ENCODE data around the gene MYZAP.
"Not testable (repeated sequence)": the region's sequence is repeated elsewhere in the genome, so short reads cannot be mapped to it uniquely, and the experiment has no call there.

MYZAP gene

GRCh38 chr15:57591237-57591821 lies 375 bp upstream of the MYZAP start:
- no peak for DNase-seq (ENCODE audit: low read depth in 4 of 4, low spot score in 1 of 4)

GRCh38 chr15:57592426-57592825 lies 722 bp downstream of the MYZAP start:
- no peak for DNase-seq (ENCODE audit: low read depth in 4 of 4, low spot score in 1 of 4)

- DNase-seq (ENCODE audit: low read depth in 4 of 4, low spot score in 1 of 4): no peak
Observed at GRCh38 chr15:57592836-57593420, 1.2 kb downstream of the MYZAP start.

- no peak for DNase-seq (ENCODE audit: low read depth in 4 of 4, low spot score in 1 of 4)
Observed at GRCh38 chr15:57594479-57594878, 2.8 kb downstream of the MYZAP start.

- no peak for DNase-seq (ENCODE audit: low read depth in 4 of 4, low spot score in 1 of 4)
Observed at GRCh38 chr15:57595011-57595866, 3.5 kb downstream of the MYZAP start.

- DNase-seq (ENCODE audit: low read depth in 4 of 4, low spot score in 1 of 4): no peak
Observed at GRCh38 chr15:57596301-57596855, 4.7 kb downstream of the MYZAP start.

- DNase-seq (ENCODE audit: low read depth in 4 of 4, low spot score in 1 of 4): no peak
Observed at GRCh38 chr15:57596978-57597377, 5.3 kb downstream of the MYZAP start.

GRCh38 chr15:57597431-57597830 lies 5.7 kb downstream of the MYZAP start:
- no peak for DNase-seq (ENCODE audit: low read depth in 4 of 4, low spot score in 1 of 4)

- no peak for DNase-seq (ENCODE audit: low read depth in 4 of 4, low spot score in 1 of 4)
Observed at GRCh38 chr15:57598346-57598745, 6.6 kb downstream of the MYZAP start.

- DNase-seq (ENCODE audit: low read depth in 4 of 4, low spot score in 1 of 4): no peak
Observed at GRCh38 chr15:57599296-57599810, 7.6 kb downstream of the MYZAP start.

- no peak for DNase-seq (ENCODE audit: low read depth in 4 of 4, low spot score in 1 of 4)
Observed at GRCh38 chr15:57600197-57600596, 8.5 kb downstream of the MYZAP start.

- DNase-seq (ENCODE audit: low read depth in 4 of 4, low spot score in 1 of 4): no peak
Observed at GRCh38 chr15:57604507-57604906, 12.8 kb downstream of the MYZAP start.

GRCh38 chr15:57605491-57605890 lies 13.8 kb downstream of the MYZAP start:
- DNase-seq (ENCODE audit: low read depth in 4 of 4, low spot score in 1 of 4): no peak

- DNase-seq (ENCODE audit: low read depth in 4 of 4, low spot score in 1 of 4): no peak
Observed at GRCh38 chr15:57606048-57606447, 14.3 kb downstream of the MYZAP start.

GRCh38 chr15:57606816-57607215 lies 15.1 kb downstream of the MYZAP start:
- no peak for DNase-seq (ENCODE audit: low read depth in 4 of 4, low spot score in 1 of 4)

- no peak for DNase-seq (ENCODE audit: low read depth in 4 of 4, low spot score in 1 of 4)
Observed at GRCh38 chr15:57607570-57608000, 15.9 kb downstream of the MYZAP start.

- DNase-seq (ENCODE audit: low read depth in 4 of 4, low spot score in 1 of 4): no peak
Observed at GRCh38 chr15:57609805-57610529, 18.3 kb downstream of the MYZAP start.

GRCh38 chr15:57611123-57611522 lies 19.4 kb downstream of the MYZAP start:
- no peak for DNase-seq (ENCODE audit: low read depth in 4 of 4, low spot score in 1 of 4)

- DNase-seq (ENCODE audit: low read depth in 4 of 4, low spot score in 1 of 4): no peak
Observed at GRCh38 chr15:57611938-57612337, 20.2 kb downstream of the MYZAP start.

- no peak for DNase-seq (ENCODE audit: low read depth in 4 of 4, low spot score in 1 of 4)
Observed at GRCh38 chr15:57614241-57614640, 22.5 kb downstream of the MYZAP start.

- DNase-seq (ENCODE audit: low read depth in 4 of 4, low spot score in 1 of 4): not testable (repeated sequence)
Observed at GRCh38 chr15:57615951-57616496, 24.3 kb downstream of the MYZAP start.
